Umbilical cord (tissue), 1 donor: ENCODE results near the gene SLC17A7. TPM values are rescaled to one million over a fixed set of nuclear protein-coding genes. Genes with fewer than 3 reads are reported as not detected.

ENCODE experiments used
- total RNA-seq: library from RNA; depleted of rRNA; stranded (reverse); fragments of >200 nt; gene quantifications from one replicate; pipeline ENCODE4 v1.2.3, GENCODE V29; 2014; ENCODE audit warnings: low replicate concordance; ENCODE audit not compliant: insufficient read depth

SLC17A7 gene
- total RNA-seq, 1 donor from 2014 or later: 0.72 TPM

Other genes starting within 250 kb of the SLC17A7 start
- gene SLC6A16, start 116.3 kb downstream of the SLC17A7 start, total RNA-seq: 3.6 TPM
- gene CD37, start 106.1 kb downstream of the SLC17A7 start, total RNA-seq: 0.96 TPM
- 25.5 TPM for gene TEAD2, start 79.1 kb downstream of the SLC17A7 start, total RNA-seq
- gene DKKL1, start 77.7 kb downstream of the SLC17A7 start, total RNA-seq: not detected
- 1.7 TPM for gene KASH5, start 53.3 kb downstream of the SLC17A7 start, total RNA-seq
- gene PTH2, start 18.1 kb downstream of the SLC17A7 start, total RNA-seq: not detected
- not detected for gene GFY, start 16.1 kb downstream of the SLC17A7 start, total RNA-seq
- 61.9 TPM for gene PIH1D1, start 10.3 kb upstream of the SLC17A7 start, total RNA-seq
- 18.3 TPM for gene ALDH16A1, start 11.7 kb upstream of the SLC17A7 start, total RNA-seq
- gene FLT3LG, start 32.7 kb upstream of the SLC17A7 start, total RNA-seq: 1.9 TPM
- gene RPL13A, start 46.1 kb upstream of the SLC17A7 start, total RNA-seq: 1,894 TPM
- gene RPS11, start 54.9 kb upstream of the SLC17A7 start, total RNA-seq: 4,623 TPM
- gene FCGRT, start 71.1 kb upstream of the SLC17A7 start, total RNA-seq: 121 TPM
- 136 TPM for gene RCN3, start 86.5 kb upstream of the SLC17A7 start, total RNA-seq
- gene NOSIP, start 139.0 kb upstream of the SLC17A7 start, total RNA-seq: 52.0 TPM
- not detected for gene PRRG2, start 139.8 kb upstream of the SLC17A7 start, total RNA-seq
- gene PRR12, start 149.7 kb upstream of the SLC17A7 start, total RNA-seq: 1.9 TPM
- 43.6 TPM for gene RRAS, start 198.6 kb upstream of the SLC17A7 start, total RNA-seq
- 7.9 TPM for gene SCAF1, start 200.7 kb upstream of the SLC17A7 start, total RNA-seq
- 102 TPM for gene IRF3, start 224.3 kb upstream of the SLC17A7 start, total RNA-seq
- gene BCL2L12, start 224.4 kb upstream of the SLC17A7 start, total RNA-seq: 0.96 TPM
- gene PRMT1, start 235.7 kb upstream of the SLC17A7 start, total RNA-seq: 137 TPM
- gene ADM5, start 248.1 kb upstream of the SLC17A7 start, total RNA-seq: 1.9 TPM
- 4.3 TPM for gene CPT1C, start 249.6 kb upstream of the SLC17A7 start, total RNA-seq